Loucy (cell line): Measurements from ENCODE around the gene CCDC85C.

Experiments
- H2AFZ ChIP-seq: fragments of 200-600 bp; sonication (generic); 2 replicates; pipeline ENCODE4 v1.6.0; 2016; ENCODE audit warnings: antibody characterized with exemption, mild to moderate bottlenecking, low read length, moderate library complexity
- H3F3A ChIP-seq: fragments of 200-600 bp; 2 replicates; pipeline ENCODE4 v1.6.0; 2016; ENCODE audit warnings: antibody characterized with exemption, low read depth, mild to moderate bottlenecking
- H3K27me3 ChIP-seq: fragments of 200-600 bp; sonication (generic); 2 replicates; pipeline ENCODE4 v1.6.1; 2014; ENCODE audit warnings: low read length, mild to moderate bottlenecking; ENCODE audit not compliant: insufficient read depth, poor library complexity, severe bottlenecking
- H3K36me3 ChIP-seq: fragments of 200-600 bp; sonication (generic); 2 replicates; pipeline ENCODE4 v1.6.1; 2016; ENCODE audit warnings: low read length; ENCODE audit not compliant: insufficient read depth
- H3K4me1 ChIP-seq: fragments of 200-600 bp; sonication (generic); 2 replicates; pipeline ENCODE4 v1.5.1; 2014; ENCODE audit warnings: low read length, mild to moderate bottlenecking; ENCODE audit not compliant: insufficient read depth, poor library complexity, severe bottlenecking
- H3K4me2 ChIP-seq: fragments of 200-600 bp; sonication (generic); 2 replicates; pipeline ENCODE4 v1.6.0; 2014; ENCODE audit warnings: antibody characterized with exemption, low read length, low read depth, mild to moderate bottlenecking; ENCODE audit not compliant: poor library complexity, severe bottlenecking
- H3K4me3 ChIP-seq: fragments of 200-600 bp; sonication (generic); 2 replicates; pipeline ENCODE4 v1.5.1; 2014; ENCODE audit warnings: low read length, mild to moderate bottlenecking, mixed read lengths; ENCODE audit not compliant: poor library complexity, severe bottlenecking
- H3K79me2 ChIP-seq: fragments of 200-600 bp; sonication (generic); 2 replicates; pipeline ENCODE4 v1.6.1; 2014; ENCODE audit warnings: low read length; ENCODE audit not compliant: insufficient read depth
- H3K9ac ChIP-seq: fragments of 200-600 bp; sonication (generic); 2 replicates; pipeline ENCODE4 v1.6.0; 2014; ENCODE audit warnings: mild to moderate bottlenecking, low read depth, low read length, moderate library complexity; ENCODE audit not compliant: poor library complexity, severe bottlenecking
- H3K9me2 ChIP-seq: fragments of 200-600 bp; sonication (generic); replicated peaks from 2 replicates; pipeline ENCODE4 v1.6.1; 2016; ENCODE audit warnings: low read depth, low read length, mixed read lengths
- H3K9me3 ChIP-seq: fragments of 200-600 bp; sonication (generic); 2 replicates; pipeline ENCODE4 v1.6.1; 2014; ENCODE audit warnings: mild to moderate bottlenecking, antibody characterized with exemption, low read length, low read depth; ENCODE audit not compliant: insufficient read depth
- H4K20me1 ChIP-seq: fragments of 200-600 bp; sonication (generic); 2 replicates; pipeline ENCODE4 v1.6.0; 2014; ENCODE audit warnings: antibody characterized with exemption, low read length, mild to moderate bottlenecking; ENCODE audit not compliant: insufficient read depth, poor library complexity, severe bottlenecking
- EZH2phosphoT487 ChIP-seq: fragments of 200-600 bp; IDR thresholded peaks from 2 replicates; pipeline ENCODE4 v1.6.1; 2018; ENCODE audit warnings: antibody characterized with exemption, mild to moderate bottlenecking, moderate library complexity, borderline replicate concordance
- TF ChIP-seq, protein P1 (sequence below): fragments of 200-600 bp; sonication (generic); conservative IDR thresholded peaks from 2 replicates; pipeline ENCODE4 v1.5.1; 2014; ENCODE audit warnings: mild to moderate bottlenecking, antibody characterized with exemption, low read length

CCDC85C gene

GRCh38 chr14:99542566-99542965 is 61.4 kb downstream of the CCDC85C start:
- H4K20me1 ChIP-seq, result peaks cover 3% of the 10 kb centered on the region
- H3K36me3 ChIP-seq, result no peaks in the 10 kb centered on the region
- peaks cover 45% of the 10 kb centered on the region; the same call in 1 of the 2 replicates for H3K79me2 ChIP-seq
- no peak overlapping the region for H2AFZ ChIP-seq
- peaks cover 17% of the 10 kb centered on the region for H3K4me1 ChIP-seq
- TF ChIP-seq, protein P1, sequence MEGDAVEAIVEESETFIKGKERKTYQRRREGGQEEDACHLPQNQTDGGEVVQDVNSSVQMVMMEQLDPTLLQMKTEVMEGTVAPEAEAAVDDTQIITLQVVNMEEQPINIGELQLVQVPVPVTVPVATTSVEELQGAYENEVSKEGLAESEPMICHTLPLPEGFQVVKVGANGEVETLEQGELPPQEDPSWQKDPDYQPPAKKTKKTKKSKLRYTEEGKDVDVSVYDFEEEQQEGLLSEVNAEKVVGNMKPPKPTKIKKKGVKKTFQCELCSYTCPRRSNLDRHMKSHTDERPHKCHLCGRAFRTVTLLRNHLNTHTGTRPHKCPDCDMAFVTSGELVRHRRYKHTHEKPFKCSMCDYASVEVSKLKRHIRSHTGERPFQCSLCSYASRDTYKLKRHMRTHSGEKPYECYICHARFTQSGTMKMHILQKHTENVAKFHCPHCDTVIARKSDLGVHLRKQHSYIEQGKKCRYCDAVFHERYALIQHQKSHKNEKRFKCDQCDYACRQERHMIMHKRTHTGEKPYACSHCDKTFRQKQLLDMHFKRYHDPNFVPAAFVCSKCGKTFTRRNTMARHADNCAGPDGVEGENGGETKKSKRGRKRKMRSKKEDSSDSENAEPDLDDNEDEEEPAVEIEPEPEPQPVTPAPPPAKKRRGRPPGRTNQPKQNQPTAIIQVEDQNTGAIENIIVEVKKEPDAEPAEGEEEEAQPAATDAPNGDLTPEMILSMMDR, result no peak
- TF ChIP-seq EZH2phosphoT487, result no peak
- no peak overlapping the region for H3K4me2 ChIP-seq
- H3K9me3 ChIP-seq, result no peaks in the 10 kb centered on the region
- H3F3A ChIP-seq, result no peaks in the 10 kb centered on the region
- H3K9me2 ChIP-seq, result no peaks in the 10 kb centered on the region
- no peak overlapping the region for H3K9ac ChIP-seq
- no peaks in the 10 kb centered on the region for H3K27me3 ChIP-seq
- no peak overlapping the region for H3K4me3 ChIP-seq

DNA sequence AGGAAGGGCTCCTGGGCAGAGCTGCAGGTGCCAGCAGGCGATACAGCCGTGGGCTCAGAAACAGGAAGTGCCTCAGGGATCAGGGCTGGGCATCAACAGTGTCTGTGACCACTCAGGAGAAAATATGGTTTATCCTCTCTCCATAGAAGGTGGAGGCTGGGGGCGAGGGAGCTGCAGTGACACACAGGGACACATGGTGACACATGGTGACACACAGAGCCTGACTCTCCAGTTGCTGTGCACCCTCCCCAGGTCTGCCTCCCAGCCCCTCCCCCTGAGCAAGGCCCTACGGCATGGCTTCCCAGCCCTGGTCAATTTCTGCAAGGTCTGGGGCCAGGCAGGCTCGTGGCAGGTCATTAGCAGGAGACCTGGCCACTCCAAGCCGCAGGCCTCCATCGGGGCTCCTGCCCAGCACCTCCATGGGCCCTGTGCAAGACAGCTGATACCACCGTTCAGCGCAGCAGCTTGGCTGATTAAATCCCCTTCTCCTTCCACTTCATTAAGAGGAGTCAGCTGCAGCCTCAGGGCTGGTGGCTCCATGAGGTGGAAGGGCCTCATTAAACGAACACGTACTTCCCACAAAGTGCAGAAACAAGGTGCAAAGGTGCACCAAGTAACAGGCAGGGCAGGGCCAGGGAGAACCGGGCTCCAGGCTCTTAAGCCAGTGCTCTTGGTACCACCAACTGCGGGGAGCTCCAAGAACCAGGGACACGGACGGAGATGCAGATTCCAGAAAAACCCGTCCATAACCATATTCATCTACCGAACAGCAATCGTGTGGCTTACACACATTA is 62.1 kb downstream of the CCDC85C start:
- H3K79me2 ChIP-seq, result peaks cover 45% of the 10 kb centered on the region; the same call in 1 of the 2 replicates
- no peaks in the 10 kb centered on the region for H3K27me3 ChIP-seq
- H3K9ac ChIP-seq, result peak overlapping the region; percentile 28
- peak overlapping the region; percentile 35 for H3K4me2 ChIP-seq
- H3K4me1 ChIP-seq, result peaks cover 17% of the 10 kb centered on the region
- H2AFZ ChIP-seq, result no peak overlapping the region
- peaks cover 3% of the 10 kb centered on the region for H4K20me1 ChIP-seq
- H3K4me3 ChIP-seq, result no peak overlapping the region
- H3K36me3 ChIP-seq, result no peaks in the 10 kb centered on the region
- no peaks in the 10 kb centered on the region for H3F3A ChIP-seq
- no peak for TF ChIP-seq EZH2phosphoT487
- TF ChIP-seq, protein P1, result no peak
- H3K9me3 ChIP-seq, result no peaks in the 10 kb centered on the region
- H3K9me2 ChIP-seq, result no peaks in the 10 kb centered on the region

GRCh38 chr14:99541211-99541610 is 62.8 kb downstream of the CCDC85C start:
- H3K4me1 ChIP-seq, result peaks cover 17% of the 10 kb centered on the region

More at GRCh38 chr14:99541211-99541610, 62.8 kb downstream of the CCDC85C start:
- TF ChIP-seq, protein P1, result no peak
- no peak for TF ChIP-seq EZH2phosphoT487
- Histone ChIP-seq H3K4me3 (no peak overlapping the region), H3F3A (no peaks in the 10 kb centered on the region), H3K27me3 (no peaks in the 10 kb centered on the region), H3K9ac (peak overlapping the region; percentile 28), H3K9me2 (no peaks in the 10 kb centered on the region), H3K79me2 (peaks cover 45% of the 10 kb centered on the region; the same call in 1 of the 2 replicates), H3K4me2 (peak overlapping the region; percentile 35), H3K36me3 (no peaks in the 10 kb centered on the region), H3K9me3 (no peaks in the 10 kb centered on the region), H2AFZ (no peak overlapping the region), H4K20me1 (peaks cover 3% of the 10 kb centered on the region)
